GM23248 (cell line): ENCODE data around the gene FRS2. TPM values are rescaled to one million over a fixed set of nuclear protein-coding genes. Genes with fewer than 3 reads are reported as not detected.

Experiments
- DNase-seq: peaks from one replicate; pipeline ENCODE4 v3.0.0-alpha.2; 2015
- H2AFZ ChIP-seq: fragments of 200-600 bp; sonication (generic); 2 replicates; pipeline ENCODE4 v1.6.1; 2016; ENCODE audit warnings: antibody characterized with exemption
- H3F3A ChIP-seq: fragments of 200-600 bp; sonication (generic); 2 replicates; pipeline ENCODE4 v1.6.1; 2016; ENCODE audit warnings: mild to moderate bottlenecking, antibody characterized with exemption, mixed run types; ENCODE audit not compliant: insufficient read depth
- H3K27ac ChIP-seq: fragments of 200-600 bp; sonication (generic); 2 replicates; pipeline ENCODE4 v1.5.1; 2016; ENCODE audit warnings: mild to moderate bottlenecking
- H3K27me3 ChIP-seq: fragments of 200-600 bp; sonication (generic); replicated peaks from 2 replicates; pipeline ENCODE4 v1.6.1; 2016; ENCODE audit warnings: mild to moderate bottlenecking; ENCODE audit not compliant: insufficient read depth
- H3K36me3 ChIP-seq: fragments of 200-600 bp; sonication (generic); 2 replicates; pipeline ENCODE4 v1.6.1; 2016; ENCODE audit warnings: low read depth, mild to moderate bottlenecking
- H3K4me1 ChIP-seq: fragments of 200-600 bp; sonication (generic); 2 replicates; pipeline ENCODE4 v1.6.1; 2016; ENCODE audit warnings: mild to moderate bottlenecking; ENCODE audit not compliant: insufficient read depth
- H3K4me2 ChIP-seq: fragments of 200-600 bp; sonication (generic); one replicate; pipeline ENCODE4 v1.6.1; 2016; ENCODE audit warnings: mild to moderate bottlenecking; ENCODE audit not compliant: unreplicated experiment
- H3K4me3 ChIP-seq: fragments of 200-600 bp; sonication (generic); 2 replicates; pipeline ENCODE4 v1.5.1; 2016; ENCODE audit warnings: mild to moderate bottlenecking
- H3K79me2 ChIP-seq: fragments of 200-600 bp; sonication (generic); 2 replicates; pipeline ENCODE4 v1.6.1; 2016; ENCODE audit warnings: mild to moderate bottlenecking; ENCODE audit not compliant: insufficient read depth
- H3K9ac ChIP-seq: fragments of 200-600 bp; sonication (generic); 2 replicates; pipeline ENCODE4 v1.6.1; 2016; ENCODE audit warnings: mild to moderate bottlenecking
- H3K9me2 ChIP-seq: fragments of 200-600 bp; sonication (generic); 2 replicates; pipeline ENCODE4 v1.6.1; 2016; ENCODE audit warnings: mixed run types, mild to moderate bottlenecking, moderate library complexity; ENCODE audit not compliant: insufficient read depth
- H3K9me3 ChIP-seq: fragments of 200-600 bp; sonication (generic); one replicate; pipeline ENCODE4 v1.6.1; 2017; ENCODE audit warnings: low read depth
- H4K20me1 ChIP-seq: fragments of 200-600 bp; sonication (generic); 2 replicates; pipeline ENCODE4 v1.6.0; 2016; ENCODE audit not compliant: insufficient read depth
- EZH2 ChIP-seq: fragments of 200-600 bp; sonication (generic); IDR thresholded peaks from 2 replicates; pipeline ENCODE4 v1.6.1; 2018; ENCODE audit warnings: antibody characterized with exemption, mild to moderate bottlenecking; ENCODE audit not compliant: insufficient read depth, poor library complexity, severe bottlenecking
- EZH2phosphoT487 ChIP-seq: fragments of 200-600 bp; sonication (generic); IDR thresholded peaks from 2 replicates; pipeline ENCODE4 v1.6.1; 2018; ENCODE audit warnings: antibody characterized with exemption, moderate library complexity, mild to moderate bottlenecking, low read depth; ENCODE audit not compliant: insufficient read depth
- WGBS, 2 experiments: methylation state at CpG; one replicate each; pipeline ENCODE4 v1.1.6; 2015 to 2017; ENCODE audit warnings: low lambda C conversion rate in 2 of 2, low coverage in 1 of 2; ENCODE audit errors: missing lambda C conversion rate in 2 of 2; 5-methylcytosine and 5-hydroxymethylcytosine counted together
- in situ Hi-C: fragments of 300-500 bp; cut with MboI; formaldehyde crosslinking; loops from 2 replicates; pipeline ENCODE4 v1.15.0; 2020
- polyA plus RNA-seq: library from polyadenylated mRNA; unstranded; fragments of >200 nt; fragmentation: Nextera tagmentation; extraction: Ambion mirVana; gene quantifications from 2 replicates; pipeline ENCODE4 v1.2.1, GENCODE V29; 2016
- total RNA-seq: library from RNA; depleted of rRNA; stranded (reverse); fragments of >200 nt; shearing (Covaris generic); gene quantifications from 2 replicates; pipeline ENCODE4 v1.2.3, GENCODE V29; 2014

The FRS2 gene
- total and polyA plus RNA-seq, 2 experiments from 2014 or later, result 25.5 to 41.2 TPM

DNA sequence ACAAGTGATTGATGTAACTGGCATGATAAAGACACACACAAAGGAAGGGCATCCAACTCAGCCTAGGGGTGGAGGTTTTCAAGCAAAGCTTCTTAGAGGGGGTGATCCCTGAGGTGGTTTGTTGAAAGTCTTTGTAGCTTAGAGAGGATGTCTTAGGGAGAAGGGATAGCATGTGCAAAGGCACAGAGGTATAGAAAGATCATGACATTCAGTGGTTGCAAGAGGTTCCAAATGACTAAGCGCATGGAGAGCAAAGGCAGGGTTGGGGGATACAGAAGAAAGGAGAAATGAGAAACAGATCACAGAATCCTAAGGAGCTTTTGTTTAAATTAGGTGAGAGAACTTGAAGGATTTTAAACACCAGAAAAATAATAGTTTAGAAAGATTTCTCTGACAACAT is 109.9 kb downstream of the FRS2 start:
- no peak overlapping the region for H3K9ac ChIP-seq
- 0 out of 2 replicates have a peak, but pooled peaks cover 18% of the 10 kb centered on the region for H3K79me2 ChIP-seq
- no peak overlapping the region for H3K4me3 ChIP-seq
- in situ Hi-C loops, result no loop called here
- no peaks in the 10 kb centered on the region; the same call in 1 of the 2 replicates for H3F3A ChIP-seq
- H3K4me1 ChIP-seq, result peaks cover 12% of the 10 kb centered on the region
- H2AFZ ChIP-seq, result no peak overlapping the region
- no peaks in the 10 kb centered on the region for H4K20me1 ChIP-seq
- H3K27me3 ChIP-seq, result no peaks in the 10 kb centered on the region
- no peaks in the 10 kb centered on the region for H3K9me3 ChIP-seq
- no peak overlapping the region for H3K4me2 ChIP-seq
- TF ChIP-seq EZH2 (no peak), EZH2phosphoT487 (no peak)
- H3K9me2 ChIP-seq, result no peaks in the 10 kb centered on the region
- DNase-seq, result no peak
- H3K36me3 ChIP-seq, result peaks cover 18% of the 10 kb centered on the region; the same call in 1 of the 2 replicates
- 94 to 100% methylated on average over 1 of the region's 1 CpG for WGBS, 2 experiments
- no peak overlapping the region for H3K27ac ChIP-seq

- Histone ChIP-seq H4K20me1 (no peaks in the 10 kb centered on the region), H3K4me3 (no peak overlapping the region), H3K36me3 (peaks cover 17% of the 10 kb centered on the region), H2AFZ (no peak overlapping the region), H3K4me2 (no peak overlapping the region), H3K4me1 (peaks cover 17% of the 10 kb centered on the region), H3F3A (no peaks in the 10 kb centered on the region), H3K9me2 (no peaks in the 10 kb centered on the region), H3K27ac (no peak overlapping the region), H3K79me2 (peaks cover 28% of the 10 kb centered on the region), H3K27me3 (no peaks in the 10 kb centered on the region), H3K9me3 (no peaks in the 10 kb centered on the region), H3K9ac (no peak overlapping the region)
- TF ChIP-seq EZH2, result no peak
- no peak for TF ChIP-seq EZH2phosphoT487
- peak; percentile 19 for DNase-seq
- in situ Hi-C loops, result no loop called here
Observed at GRCh38 chr12:69583203-69583602, 113.0 kb downstream of the FRS2 start.

GRCh38 chr12:69585189-69586062 is 115.2 kb downstream of the FRS2 start, which contains the start of gene CCT2:
CCT2 (plus strand) TSS chr12:69585459; CDS start chr12:69585522, 63 bp downstream.
- Histone ChIP-seq H3K4me1 (peaks cover 17% of the 10 kb centered on the region), H3K79me2 (peaks cover 51% of the 10 kb centered on the region), H4K20me1 (no peaks in the 10 kb centered on the region), H3K9ac (peak within 1 kb of the TSS; percentile 96), H3K36me3 (peaks cover 39% of the 10 kb centered on the region), H3K27ac (peak within 1 kb of the TSS; percentile 91), H3K9me3 (no peaks in the 10 kb centered on the region), H3F3A (peaks cover 4% of the 10 kb centered on the region; the same call in 1 of the 2 replicates), H3K4me3 (peak within 1 kb of the TSS; percentile 98), H3K27me3 (no peaks in the 10 kb centered on the region), H3K4me2 (peak within 1 kb of the TSS; percentile 100), H3K9me2 (no peaks in the 10 kb centered on the region), H2AFZ (peak within 1 kb of the TSS; percentile 95)
- TF ChIP-seq EZH2 (no peak), EZH2phosphoT487 (no peak)
- 0 to 1% methylated on average over 62 to 63 of the region's 63 CpGs for WGBS, 2 experiments
- peak; percentile 100 for DNase-seq
- in situ Hi-C loops, result no loop called here

DNA sequence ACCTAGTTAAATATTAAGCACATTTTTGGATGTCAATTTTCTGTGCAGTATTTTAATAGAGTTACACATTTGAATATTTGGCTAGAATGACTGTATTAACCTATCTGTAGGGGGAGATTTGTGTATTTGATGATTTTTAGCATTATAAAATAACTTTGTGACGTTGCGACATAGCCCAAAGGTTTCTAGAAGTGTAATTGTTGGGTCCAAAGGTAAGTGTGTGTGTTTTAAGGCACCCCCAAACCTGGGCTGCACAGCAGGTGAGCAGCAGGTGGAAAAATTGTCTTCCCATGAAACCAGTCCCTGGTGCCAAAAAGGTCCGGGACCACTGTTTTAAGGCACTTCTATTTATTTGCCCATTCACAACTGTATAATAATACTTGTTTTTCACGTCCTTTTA is 118.3 kb downstream of the FRS2 start:
- Histone ChIP-seq H3K79me2 (peaks cover 79% of the 10 kb centered on the region), H3K9me2 (no peaks in the 10 kb centered on the region), H3K27me3 (no peaks in the 10 kb centered on the region), H3K9me3 (no peaks in the 10 kb centered on the region), H3K36me3 (peaks cover 70% of the 10 kb centered on the region), H3K4me2 (no peak overlapping the region), H3K27ac (no peak overlapping the region), H4K20me1 (no peaks in the 10 kb centered on the region), H3K4me1 (peaks cover 17% of the 10 kb centered on the region), H3F3A (peaks cover 11% of the 10 kb centered on the region; the same call in 1 of the 2 replicates), H3K9ac (no peak overlapping the region), H2AFZ (no peak overlapping the region), H3K4me3 (no peak overlapping the region)
- in situ Hi-C loops, result no loop called here
- 94 to 97% methylated on average over 4 of the region's 4 CpGs for WGBS, 2 experiments
- TF ChIP-seq EZH2phosphoT487, result no peak
- no peak for TF ChIP-seq EZH2
- no peak for DNase-seq
